GOT3 (cell line): ENCODE results near the gene TALDO1.

ENCODE experiments used
- DNase-seq: peaks from one replicate; lab custom pipeline; 2025; ENCODE audit warnings: mixed read lengths; lab: John Stamatoyannopoulos, UW

The TALDO1 gene

DNA sequence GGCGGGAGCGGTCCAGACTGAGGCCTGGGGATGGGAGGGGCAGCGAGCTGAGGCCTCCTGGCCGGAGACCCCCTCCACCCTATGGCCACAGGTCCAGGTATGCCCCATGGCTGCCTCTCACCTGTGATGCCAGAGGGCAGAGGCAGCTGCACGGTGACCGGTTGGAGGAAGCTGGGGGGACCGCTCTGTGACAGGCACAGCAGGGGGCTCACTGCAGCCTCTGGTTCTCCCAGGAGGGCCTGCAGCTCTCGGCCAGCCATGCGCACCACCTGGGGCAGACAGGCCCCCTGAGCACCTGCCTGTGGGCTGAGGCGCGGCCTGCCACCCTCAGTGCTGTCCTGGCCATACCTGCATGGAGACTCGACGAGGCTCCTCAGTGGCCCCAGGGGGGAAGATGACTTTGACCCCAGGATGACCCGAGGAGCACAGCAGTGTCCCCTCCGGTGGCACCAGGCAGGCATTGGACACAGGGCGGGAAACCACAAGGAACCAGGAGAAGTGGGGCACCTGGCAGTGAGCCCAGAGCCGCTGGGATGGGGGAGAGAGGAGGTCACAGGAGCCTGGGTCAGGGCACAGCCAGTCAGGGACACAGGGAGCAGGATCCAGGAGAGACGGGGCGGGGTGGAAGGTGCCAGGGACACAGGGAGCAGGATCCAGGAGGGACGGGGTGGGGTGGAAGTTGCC, 54.0 kb downstream of the TALDO1 start:
- DNase-seq = no peak

DNA sequence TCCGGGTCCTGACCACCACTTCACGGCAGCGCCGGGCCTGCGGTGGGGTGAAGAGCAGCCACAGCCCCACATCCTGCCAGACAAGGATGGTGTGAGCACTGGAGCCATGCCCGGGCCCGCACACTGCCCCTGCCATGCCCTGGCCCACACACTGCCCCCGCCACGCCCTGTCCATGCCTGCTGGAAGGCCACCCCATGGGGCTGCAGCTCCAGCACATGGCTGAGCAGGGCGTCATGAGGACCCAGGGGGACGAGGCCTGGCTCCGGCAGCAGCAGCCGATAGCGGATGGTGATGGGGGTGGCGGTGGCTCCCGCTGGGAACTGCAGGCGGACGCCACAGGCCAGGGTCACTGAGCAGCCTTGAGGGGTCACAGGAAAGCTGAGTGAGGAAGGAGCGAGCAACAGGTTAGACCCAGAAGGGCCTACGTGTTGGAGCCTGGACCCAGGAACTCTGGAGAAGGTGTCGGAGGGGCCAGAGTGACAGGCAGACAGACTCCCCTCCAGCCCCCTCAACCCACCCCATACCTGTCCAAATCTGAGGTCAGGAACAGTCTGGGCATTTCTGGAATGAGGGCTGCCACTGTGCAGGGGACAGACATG, 54.9 kb downstream of the TALDO1 start:
- DNase-seq = no peak

DNA sequence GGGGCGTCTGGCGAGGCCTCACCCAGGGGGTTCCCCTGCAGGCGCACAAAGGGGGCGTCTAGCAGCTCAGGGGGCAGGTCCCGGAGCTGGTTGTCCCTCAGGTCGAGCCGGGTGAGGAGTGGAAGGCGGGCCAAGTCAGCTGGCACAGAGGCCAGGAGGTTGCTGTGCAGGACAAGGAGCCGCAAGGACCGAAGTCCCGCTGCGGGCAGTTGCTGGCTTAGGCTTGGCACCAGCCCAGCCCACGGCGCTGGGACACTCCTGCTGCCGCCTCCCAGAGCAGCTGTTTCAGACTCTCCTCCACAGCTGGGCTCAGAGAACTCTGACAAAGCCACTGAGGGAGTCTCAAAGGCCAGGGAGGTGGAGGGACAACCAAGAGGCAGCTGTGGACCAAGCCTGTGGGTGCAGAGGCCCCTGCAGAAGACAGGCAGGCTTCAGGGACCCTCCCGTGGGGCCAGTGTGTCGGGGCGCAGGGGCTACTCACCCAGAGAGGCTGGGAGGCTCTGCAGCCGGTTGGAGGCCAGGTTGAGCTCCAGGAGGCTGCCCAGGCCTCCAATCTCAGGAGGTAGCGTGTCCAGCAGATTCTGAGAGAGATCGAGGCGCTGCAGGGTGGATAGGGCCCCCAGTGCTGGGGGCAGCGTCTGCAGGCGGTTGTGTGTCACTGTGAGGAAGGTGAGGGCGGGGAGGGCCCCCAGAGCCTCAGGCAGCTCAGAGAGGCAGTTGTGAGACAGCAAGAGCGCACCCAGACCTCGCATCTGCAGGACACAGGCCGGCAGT, 55.6 kb downstream of the TALDO1 start:
- no peak for DNase-seq

DNA sequence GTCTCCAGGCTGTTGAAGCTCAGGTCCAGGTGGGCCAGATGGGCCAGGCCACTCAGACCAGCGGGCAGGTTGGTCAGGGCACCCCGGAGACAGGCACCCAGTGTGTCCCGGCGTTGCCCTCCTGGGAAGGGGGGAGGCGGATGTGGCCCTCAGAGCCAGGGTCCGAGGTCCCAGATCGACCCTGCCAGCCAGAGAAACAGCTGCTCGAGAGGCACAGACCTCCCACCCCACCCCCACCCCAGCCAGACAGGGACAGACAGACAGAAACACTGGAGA, 56.1 kb downstream of the TALDO1 start:
- DNase-seq = no peak

DNA sequence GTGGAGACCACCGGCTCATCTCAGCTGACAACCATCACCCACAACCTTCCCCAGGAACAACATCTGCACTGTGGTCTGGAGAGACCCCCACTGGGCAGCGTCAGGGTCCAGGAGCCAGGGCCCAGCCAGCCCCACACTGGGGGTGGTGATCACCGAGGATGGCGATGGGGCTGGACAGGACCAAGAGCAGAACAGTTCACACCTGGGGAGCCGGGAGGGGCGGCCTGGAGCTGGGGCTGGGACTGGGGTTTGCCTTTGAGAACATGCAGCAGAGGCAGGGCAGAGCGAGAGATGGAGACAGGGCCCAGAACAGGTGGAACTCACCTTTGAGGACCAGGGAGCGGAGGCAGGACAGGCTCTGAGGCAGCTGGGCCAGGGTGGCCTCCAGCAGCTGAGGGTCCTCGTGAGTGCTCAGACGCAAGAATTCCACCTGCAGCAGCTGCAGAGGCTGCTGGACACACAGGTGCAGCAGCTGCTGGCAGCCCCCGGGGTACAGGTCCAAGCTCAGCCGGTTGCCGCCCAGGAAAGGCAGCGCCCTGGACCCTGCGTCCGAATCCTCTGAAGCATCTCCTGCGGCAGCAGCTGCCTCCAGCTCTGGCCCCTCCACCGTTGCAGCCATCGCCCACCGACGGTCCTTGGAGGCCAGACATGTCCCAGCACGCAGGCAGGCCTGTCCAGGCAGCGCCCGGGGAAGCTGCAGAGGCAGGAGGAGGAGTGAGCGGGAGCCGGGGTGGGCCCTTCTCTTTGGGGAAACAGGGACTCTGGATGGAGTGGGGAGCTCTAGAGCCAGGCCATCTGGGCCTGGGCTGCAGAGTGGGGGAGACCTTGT, 56.7 kb downstream of the TALDO1 start:
- no peak for DNase-seq

DNA sequence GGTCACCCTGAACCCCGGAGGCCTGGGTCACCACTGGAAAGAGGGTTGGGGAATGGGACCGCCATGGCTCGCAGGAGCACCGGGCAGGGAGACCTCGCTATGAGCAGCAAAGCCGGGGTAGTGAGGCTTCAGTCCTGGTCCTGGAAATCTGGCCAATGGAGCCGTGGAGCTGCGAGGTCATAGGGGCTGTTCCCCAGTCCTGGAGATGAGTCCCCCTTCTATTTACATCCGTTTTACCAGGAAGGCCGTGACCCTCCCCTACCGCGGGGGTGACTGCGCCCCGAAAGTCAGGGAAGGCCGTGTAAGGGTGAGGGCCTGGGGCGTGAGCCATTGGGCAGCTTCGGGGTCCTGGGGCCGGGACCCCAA, 57.3 kb downstream of the TALDO1 start:
- no peak for DNase-seq

DNA sequence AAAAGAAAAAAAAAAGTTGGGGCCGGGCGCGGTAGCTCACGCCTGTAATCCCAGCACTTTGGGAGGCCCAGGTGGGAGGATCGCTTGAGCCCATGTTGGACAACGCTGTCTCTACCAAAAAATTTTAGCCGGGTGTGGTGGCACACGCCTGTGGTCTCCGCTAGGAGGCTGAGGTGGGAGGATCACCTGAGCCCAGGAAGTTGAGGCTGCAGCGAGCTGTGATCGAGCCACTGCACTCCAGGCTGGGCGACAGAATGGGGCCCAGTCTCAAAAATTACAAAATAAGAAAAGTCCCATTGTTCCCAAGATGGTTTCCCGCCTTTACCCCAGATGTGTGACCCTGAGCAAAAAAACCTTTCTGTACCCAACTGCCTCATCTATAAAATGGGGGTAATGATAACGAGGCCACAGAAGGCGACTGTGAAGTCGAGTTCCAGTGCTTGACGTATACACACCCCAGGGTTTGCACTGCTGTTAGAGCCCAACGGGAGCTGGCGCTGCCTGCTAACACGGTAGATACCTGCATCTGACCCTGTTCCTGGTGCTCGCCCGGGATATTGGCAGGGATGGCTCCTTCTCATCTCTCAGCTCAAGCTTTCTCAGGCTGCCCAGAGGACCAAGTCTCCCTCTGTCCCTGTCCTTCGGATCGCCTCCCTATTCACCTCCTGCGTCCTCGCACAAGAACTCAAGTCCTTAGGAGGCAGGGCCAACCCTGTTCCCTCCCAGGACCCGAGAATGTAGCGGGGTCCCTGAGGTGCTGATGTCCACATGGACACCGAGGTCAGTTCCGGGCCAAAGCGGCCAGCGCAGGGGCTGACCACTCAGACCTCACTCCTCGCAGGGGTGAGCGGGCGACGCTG, 61.4 kb downstream of the TALDO1 start:
- DNase-seq = no peak

DNA sequence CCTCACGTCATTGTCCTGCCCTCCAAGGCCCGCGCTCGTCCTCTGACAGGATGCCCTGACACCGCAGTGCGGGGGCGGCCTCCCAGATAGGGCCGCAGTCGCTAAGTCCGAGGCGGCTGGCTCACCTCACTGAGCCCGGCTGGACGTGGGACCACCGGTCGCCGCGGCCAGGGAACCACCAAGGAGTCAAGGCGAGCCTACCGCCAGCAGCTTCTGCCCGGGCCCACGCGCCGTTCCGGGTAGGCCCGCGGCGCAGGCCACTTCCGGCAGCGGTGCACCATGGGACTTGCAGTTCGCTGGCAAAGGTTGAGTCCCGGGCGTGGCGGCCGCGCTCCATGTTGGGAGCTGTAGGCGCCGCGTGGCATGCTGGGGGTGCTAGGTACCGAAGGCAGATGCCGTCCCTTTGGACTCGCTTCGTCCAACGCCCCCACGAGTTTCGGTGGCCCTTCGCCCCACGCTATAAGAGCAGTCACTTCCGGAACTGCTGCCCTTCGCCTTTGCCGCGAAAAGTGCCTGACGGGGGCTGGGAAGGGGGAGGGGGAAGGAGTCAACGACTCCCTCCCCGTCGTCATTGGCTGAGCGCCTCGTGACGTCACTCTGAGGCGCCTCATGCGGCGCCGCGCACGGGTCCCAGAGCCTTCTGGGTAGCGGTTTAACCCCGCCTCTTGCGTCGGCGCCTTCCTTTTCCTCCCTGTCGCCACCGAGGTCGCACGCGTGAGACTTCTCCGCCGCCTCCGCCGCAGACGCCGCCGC, 62.2 kb downstream of the TALDO1 start, which contains the start of gene RPLP2:
Gene RPLP2, plus strand, starts transcription at position 681 of the 753 bp plus-strand sequence. CDS start 268 bp downstream, outside the sequence.
- peak; percentile 88 for DNase-seq

DNA sequence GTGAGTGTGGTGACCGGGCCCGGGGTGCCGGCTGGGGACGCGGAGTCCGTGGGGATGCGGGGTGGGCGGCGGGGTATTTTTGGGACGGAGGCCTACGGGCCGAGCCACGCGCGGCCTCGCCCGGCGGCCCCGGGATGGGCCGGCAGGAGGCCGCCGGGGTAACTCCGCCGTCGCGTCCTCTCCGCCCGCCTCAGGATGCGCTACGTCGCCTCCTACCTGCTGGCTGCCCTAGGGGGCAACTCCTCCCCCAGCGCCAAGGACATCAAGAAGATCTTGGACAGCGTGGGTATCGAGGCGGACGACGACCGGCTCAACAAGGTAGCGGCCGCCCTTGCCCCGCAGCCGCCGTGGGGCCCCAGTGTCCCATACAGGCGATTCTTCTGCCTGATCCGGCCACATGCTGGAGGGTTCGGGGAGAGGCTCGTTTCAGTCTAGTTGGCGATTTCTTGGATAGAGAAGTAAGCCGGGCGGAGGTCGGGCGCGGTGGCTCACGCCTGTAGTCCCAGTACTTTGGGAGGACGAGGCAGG, 62.8 kb downstream of the TALDO1 start:
- DNase-seq = no peak

DNA sequence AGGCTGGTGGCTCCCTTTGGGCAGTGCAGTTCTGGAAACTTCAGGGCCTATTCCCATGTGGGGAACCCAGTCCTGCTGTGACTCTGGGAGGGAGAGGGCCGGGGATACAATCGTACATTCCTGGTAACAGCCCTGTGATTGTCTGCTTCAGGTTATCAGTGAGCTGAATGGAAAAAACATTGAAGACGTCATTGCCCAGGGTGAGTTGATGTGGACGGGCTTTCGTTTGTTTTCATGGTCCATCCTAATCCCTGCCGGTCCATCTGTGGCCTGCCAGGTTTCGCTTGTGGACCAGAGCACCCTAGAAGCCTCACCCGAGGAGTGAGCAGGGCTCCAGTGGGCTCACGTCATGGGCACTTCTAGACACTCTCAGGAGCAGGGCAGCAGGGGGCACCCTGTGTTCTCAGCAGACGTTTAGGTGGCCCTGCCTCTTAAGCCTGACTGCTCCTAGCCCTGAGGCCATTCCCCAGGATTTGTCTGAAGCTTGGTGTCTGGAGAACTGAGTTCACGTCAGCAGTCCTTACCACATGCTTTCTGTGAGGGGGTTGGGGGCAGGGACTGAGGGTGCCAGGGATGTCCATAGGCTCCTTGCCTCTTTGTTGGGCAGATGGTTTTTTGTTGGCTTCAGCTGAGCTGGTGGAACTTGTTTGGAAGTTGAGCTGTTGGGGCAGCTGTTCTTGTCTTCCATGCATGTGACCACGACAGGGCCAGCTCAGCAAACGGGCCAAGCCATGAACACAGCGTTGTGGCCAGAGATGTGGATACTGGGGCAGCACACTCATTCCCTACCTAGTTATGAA, 64.4 kb downstream of the TALDO1 start:
- DNase-seq = no peak

DNA sequence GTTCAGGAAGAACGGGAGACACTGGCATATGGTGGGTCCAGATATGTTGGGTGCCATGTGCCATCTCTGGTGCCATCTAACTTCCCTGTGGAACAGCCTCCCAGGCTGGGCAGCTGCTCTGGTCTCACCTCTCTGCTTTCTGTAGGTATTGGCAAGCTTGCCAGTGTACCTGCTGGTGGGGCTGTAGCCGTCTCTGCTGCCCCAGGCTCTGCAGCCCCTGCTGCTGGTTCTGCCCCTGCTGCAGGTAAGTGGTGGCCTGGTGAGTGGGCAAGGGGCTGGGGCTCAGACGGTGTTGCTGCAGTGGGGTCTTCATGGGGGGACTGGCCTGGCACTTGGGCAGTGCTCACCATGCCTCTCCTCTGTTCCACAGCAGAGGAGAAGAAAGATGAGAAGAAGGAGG, 65.1 kb downstream of the TALDO1 start:
- DNase-seq = no peak

DNA sequence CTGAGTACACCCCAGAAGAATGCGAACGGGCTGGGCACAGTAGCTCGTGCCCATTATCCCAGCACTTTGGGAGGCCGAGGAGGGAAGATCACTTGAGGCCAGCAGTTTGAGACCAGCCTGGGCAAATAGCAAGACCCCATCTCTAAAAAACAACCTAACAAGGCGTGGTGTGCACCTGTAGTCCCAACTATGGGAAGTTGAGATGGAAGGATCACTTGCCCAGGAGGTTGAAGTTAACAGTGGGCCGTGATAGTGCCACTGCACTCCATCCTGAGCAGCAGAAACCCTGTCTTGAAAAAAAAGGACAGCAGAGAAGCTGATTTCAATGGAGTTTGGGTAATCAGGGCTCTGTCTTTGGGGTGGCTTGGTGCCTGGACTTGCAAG, 65.8 kb downstream of the TALDO1 start:
- DNase-seq = no peak

DNA sequence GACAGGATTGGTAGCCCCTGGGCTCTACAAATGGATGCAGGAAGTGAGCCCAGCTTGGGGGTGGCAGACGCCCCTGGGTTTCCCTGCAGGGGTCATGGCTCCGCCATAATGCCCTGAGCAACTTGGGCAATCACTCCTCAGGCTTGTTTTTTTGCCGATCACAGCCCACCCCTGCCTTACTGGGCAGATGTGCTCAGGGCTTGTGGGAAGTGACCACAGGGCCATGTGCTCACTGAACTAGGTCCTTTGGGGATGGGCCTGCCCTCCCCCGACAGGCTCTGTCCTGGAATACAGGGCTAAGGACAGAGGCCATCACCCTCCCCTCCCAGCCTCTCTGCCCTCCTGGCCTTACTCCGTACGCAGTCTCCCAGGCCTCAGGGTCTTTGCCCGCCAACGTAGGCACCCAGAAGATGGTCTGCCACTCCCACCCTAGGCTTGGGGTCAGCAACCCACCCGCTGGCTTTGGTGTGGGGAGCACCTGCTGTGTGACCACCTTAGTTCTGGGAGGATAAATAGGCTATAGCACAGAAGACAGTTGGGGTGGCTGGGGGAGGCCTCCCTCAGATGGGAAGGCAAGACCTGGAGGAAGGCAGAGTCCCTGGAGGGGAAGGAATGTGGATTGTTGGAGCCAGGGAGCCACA, 66.3 kb downstream of the TALDO1 start:
- no peak for DNase-seq
